K562 (cell line): Measurements from ENCODE around the gene ACTL7B. TPM values are rescaled to one million over a fixed set of nuclear protein-coding genes. Genes with fewer than 3 reads are reported as not detected.

ENCODE experiments used
- ATAC-seq: fragments of 200-7000 bp; cut with Tn5 transposase; 3 replicates; pipeline ENCODE4 v1.9.1; 2020; ENCODE audit warnings: moderate library complexity
- BruUV-seq: library from RNA; stranded (reverse); fragments of 400-500 nt; replicated peaks from 2 replicates; lab custom pipeline; 2021; lab: Mats Ljungman, UMichigan
- CTCF ChIA-PET: fragments of 300-600 bp; formaldehyde crosslinking; extraction: SDS; loops from one replicate; lab custom pipeline; 2021; ENCODE audit warnings: low intra/inter-chr PET ratio; lab: Yijun Ruan, JAX
- POLR2A ChIA-PET: fragments of 300-600, 350-650 bp; sonication (Branson Sonifier 250); formaldehyde crosslinking; extraction: SDS; loops from one replicate; lab custom pipeline; 2021; ENCODE audit warnings: antibody characterized with exemption, inconsistent platforms; lab: Yijun Ruan, JAX
- DNase-seq, 4 experiments: peaks; one replicate each; pipeline versions ENCODE4 v3.0.0 to v3.0.0-alpha.2; 2011 to 2018; ENCODE audit warnings: low spot score in 3 of 4, mixed read lengths in 3 of 4; ENCODE audit errors: extremely low read depth in 1 of 4
- FAIRE-seq: peaks from 2 replicates; lab custom pipeline; 2011; peaks lifted over from hg19 to GRCh38; lab: Jason Lieb, UNC
- H2AFZ ChIP-seq: 2 replicates; pipeline ENCODE4 v1.6.0; 2011; ENCODE audit warnings: low read depth, low read length, control low read depth, inconsistent platforms
- H3K27ac ChIP-seq: fragments of 200-600 bp; 3 replicates; pipeline ENCODE4 v1.8.0; 2011; ENCODE audit warnings: low read depth, mild to moderate bottlenecking, control low read depth, inconsistent platforms, low read length, moderate library complexity, mixed read lengths; ENCODE audit errors: extremely low read depth
- H3K27me3 ChIP-seq, 2 experiments: fragments of 300-600 bp in 1 of 2; 2 replicates in 1 of 2; 3 replicates in 1 of 2; pipeline versions ENCODE4 v1.6.0 to v1.8.0; 2011; ENCODE audit warnings: inconsistent platforms in 2 of 2, low read length in 2 of 2, mild to moderate bottlenecking in 1 of 2, mixed read lengths in 1 of 2, moderate library complexity in 1 of 2; ENCODE audit not compliant: control insufficient read depth in 2 of 2, insufficient read depth in 2 of 2
- H3K36me3 ChIP-seq: fragments of 300-600 bp; 3 replicates; pipeline ENCODE4 v1.8.0; 2011; ENCODE audit warnings: mild to moderate bottlenecking, low read length, inconsistent platforms; ENCODE audit not compliant: control insufficient read depth, insufficient read depth
- H3K4me1 ChIP-seq, 2 experiments: fragments of 200-600 bp in 1 of 2; replicated peaks in 1 of 2; 2 replicates in 1 of 2; 3 replicates in 1 of 2; pipeline versions ENCODE4 v1.5.1 to v1.8.0; 2011; ENCODE audit warnings: inconsistent platforms in 2 of 2, low read length in 2 of 2, mild to moderate bottlenecking in 1 of 2, mixed read lengths in 1 of 2, moderate library complexity in 1 of 2; ENCODE audit not compliant: control insufficient read depth in 2 of 2, insufficient read depth in 2 of 2
- H3K4me2 ChIP-seq: 2 replicates; pipeline ENCODE4 v1.6.1; 2011; ENCODE audit warnings: low read length, control low read depth, inconsistent platforms, mixed read lengths; ENCODE audit not compliant: insufficient read depth
- H3K4me3 ChIP-seq: fragments of 200-600 bp; sonication (generic), shearing (Covaris generic); 2 replicates; pipeline ENCODE4 v1.5.1; 2016; ENCODE audit warnings: control low read depth, inconsistent platforms
- H3K79me2 ChIP-seq: fragments of 200-600 bp; 3 replicates; pipeline ENCODE4 v1.8.0; 2011; ENCODE audit warnings: low read length, inconsistent platforms; ENCODE audit not compliant: control insufficient read depth, insufficient read depth
- H3K9ac ChIP-seq, 2 experiments: 2 replicates each; pipeline versions ENCODE4 v1.6.0 to v1.6.1; 2011; ENCODE audit warnings: low read depth in 2 of 2, low read length in 2 of 2, control low read depth in 1 of 2, inconsistent platforms in 1 of 2, mild to moderate bottlenecking in 1 of 2, mixed read lengths in 1 of 2; ENCODE audit not compliant: insufficient read depth in 1 of 2
- H3K9me1 ChIP-seq: one replicate; pipeline ENCODE4 v1.6.0; 2011; ENCODE audit warnings: inconsistent platforms, mild to moderate bottlenecking, low read length, moderate library complexity; ENCODE audit not compliant: control insufficient read depth, insufficient read depth
- H3K9me3 ChIP-seq: replicated peaks from 2 replicates; pipeline ENCODE4 v1.5.1; 2011; ENCODE audit warnings: low read depth, low read length, inconsistent platforms; ENCODE audit not compliant: control insufficient read depth, insufficient read depth
- H4K20me1 ChIP-seq: replicated peaks from 2 replicates; pipeline ENCODE4 v1.6.1; 2011; ENCODE audit warnings: low read length, inconsistent platforms, mixed read lengths; ENCODE audit not compliant: control insufficient read depth, insufficient read depth
- KLF1 ChIP-seq: fragments of 450-650 bp; IDR thresholded peaks from 2 replicates; pipeline ENCODE4 v1.6.1; 2016; ENCODE audit warnings: missing genetic modification characterization, missing compliant biosample characterization
- RB1 ChIP-seq: fragments of 450-650 bp; IDR thresholded peaks from 2 replicates; pipeline ENCODE4 v1.6.1; 2017; ENCODE audit warnings: low read depth, mild to moderate bottlenecking
- SAFB ChIP-seq: fragments of 200-400 bp; formaldehyde crosslinking; IDR thresholded peaks from 2 replicates; pipeline ENCODE4 v1.6.1; 2017; ENCODE audit warnings: low read depth, low read length, borderline replicate concordance
- ZFP30 ChIP-seq: fragments of 250-450 bp; sonication (Bioruptor Pico); IDR thresholded peaks from 2 replicates; pipeline ENCODE4 v1.8.0; 2022; ENCODE audit warnings: moderate library complexity, mild to moderate bottlenecking, inconsistent platforms, borderline replicate concordance
- ZNF316 ChIP-seq: fragments of 450-650 bp; IDR thresholded peaks from 2 replicates; pipeline ENCODE4 v1.6.1; 2016
- ZNF551 ChIP-seq: fragments of 250-450 bp; sonication (Bioruptor Pico); IDR thresholded peaks from 2 replicates; pipeline ENCODE4 v1.5.0; 2021; ENCODE audit warnings: mild to moderate bottlenecking, moderate library complexity
- ZNF644 ChIP-seq: fragments of 200-800 bp; sonication (Bioruptor generic); IDR thresholded peaks from 2 replicates; pipeline ENCODE4 v1.6.1; 2016; ENCODE audit warnings: low read depth, missing genetic modification characterization, missing compliant biosample characterization
- WGBS: fragments of 100-300 bp; shearing (Covaris generic); methylation state at CpG from one replicate; pipeline ENCODE4 v1.1.6; 2016; ENCODE audit warnings: low coverage, mixed read lengths; ENCODE audit not compliant: insufficient coverage; ENCODE audit errors: missing lambda C conversion rate; 5-methylcytosine and 5-hydroxymethylcytosine counted together
- in situ Hi-C: fragments of 300-500 bp; cut with MboI; formaldehyde crosslinking; loops from 4 replicates; pipeline ENCODE4 v1.15.0; 2018; ENCODE audit warnings: inconsistent platforms, mixed read lengths
- intact Hi-C: fragments of 100-400 bp; cut with micrococcal nuclease; formaldehyde crosslinking; loops from 2 replicates; pipeline ENCODE4 v1.14.2; 2022
- polyA plus RNA-seq, 8 experiments: library from polyadenylated mRNA; depleted of rRNA in 4 of 8; stranded (reverse) in 5 of 8; unstranded in 3 of 8; fragments of >200 nt; fragmentation: Nextera tagmentation in 2 of 8; fragmentation: Illumina TruSeq in 1 of 8; extraction: Ambion mirVana in 2 of 8; extraction: Trizol in 1 of 8; gene quantifications; 2 replicates each; pipeline versions ENCODE4 v1.2.1 to v1.2.3, GENCODE V29; 2011 to 2014; ENCODE audit warnings: inconsistent platforms in 1 of 8, missing spikeins in 1 of 8
- total RNA-seq, 7 experiments: library from RNA; depleted of rRNA in 6 of 7; stranded (reverse); fragments of >200 nt in 6 of 7; fragmentation: Illumina TruSeq in 2 of 7; extraction: Trizol in 2 of 7; gene quantifications; 2 replicates each; pipeline versions ENCODE4 v1.2.1 to v1.2.3, GENCODE V29; 2011 to 2021; ENCODE audit warnings: low replicate concordance in 1 of 7
- TF ChIP-seq, protein P1 (sequence below): fragments of 250-450 bp; sonication (Bioruptor Pico); IDR thresholded peaks from 2 replicates; pipeline ENCODE4 v1.5.0; 2021
- TF ChIP-seq, protein P2 (sequence below): fragments of 250-450 bp; sonication (Bioruptor Pico); IDR thresholded peaks from 2 replicates; pipeline ENCODE4 v1.4.0; 2020
- TF ChIP-seq, protein P3 (sequence below): sonication (generic); formaldehyde crosslinking; IDR thresholded peaks from 2 replicates; pipeline ENCODE4 v1.9.0; 2022; ENCODE audit warnings: mild to moderate bottlenecking, missing genetic modification reagents
- TF ChIP-seq, protein P4 (sequence below), 2 experiments: fragments of 450-650 bp; conservative IDR thresholded peaks; 2 replicates each; pipeline ENCODE4 v1.6.1; 2017; ENCODE audit warnings: mild to moderate bottlenecking in 2 of 2, moderate library complexity in 2 of 2

ACTL7B gene
- total and polyA plus RNA-seq, 9 of the 15 experiments (the other 6 are each of a cell fraction or from before 2014, with no cell fraction given): not detected

DNA sequence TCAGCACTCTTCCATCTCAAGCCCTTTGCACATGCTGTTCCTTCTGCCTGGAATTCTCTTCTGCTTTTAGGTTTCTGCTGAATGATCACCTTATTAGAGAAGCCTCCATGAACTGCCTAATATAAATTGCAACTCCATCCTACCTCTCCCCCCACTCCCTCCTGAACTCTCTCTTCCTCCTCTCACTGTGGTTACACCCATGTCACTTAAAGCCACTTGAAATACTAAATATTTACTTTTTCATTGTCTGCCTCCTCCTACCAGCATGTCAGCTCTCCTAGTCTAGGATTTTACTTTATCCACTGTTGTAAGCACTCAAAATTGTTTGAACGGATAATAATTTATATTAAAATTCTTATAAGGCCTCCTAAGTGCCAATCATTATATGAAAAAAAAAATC, 43.8 kb downstream of the ACTL7B start:
- in situ Hi-C loops: no loop called here
- no peak overlapping the region for H3K9ac ChIP-seq
- no peaks in the 10 kb centered on the region; a peak in 1 of 5 replicates for H3K4me1 ChIP-seq
- H4K20me1 ChIP-seq: no peaks in the 10 kb centered on the region
- no peaks in the 10 kb centered on the region for H3K36me3 ChIP-seq
- H3K9me1 ChIP-seq: no peaks in the 10 kb centered on the region
- BruUV-seq: no TSS peak
- TF ChIP-seq, protein P1, sequence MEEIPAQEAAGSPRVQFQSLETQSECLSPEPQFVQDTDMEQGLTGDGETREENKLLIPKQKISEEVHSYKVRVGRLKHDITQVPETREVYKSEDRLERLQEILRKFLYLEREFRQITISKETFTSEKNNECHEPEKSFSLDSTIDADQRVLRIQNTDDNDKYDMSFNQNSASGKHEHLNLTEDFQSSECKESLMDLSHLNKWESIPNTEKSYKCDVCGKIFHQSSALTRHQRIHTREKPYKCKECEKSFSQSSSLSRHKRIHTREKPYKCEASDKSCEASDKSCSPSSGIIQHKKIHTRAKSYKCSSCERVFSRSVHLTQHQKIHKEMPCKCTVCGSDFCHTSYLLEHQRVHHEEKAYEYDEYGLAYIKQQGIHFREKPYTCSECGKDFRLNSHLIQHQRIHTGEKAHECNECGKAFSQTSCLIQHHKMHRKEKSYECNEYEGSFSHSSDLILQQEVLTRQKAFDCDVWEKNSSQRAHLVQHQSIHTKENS: no peak
- TF ChIP-seq ZFP30 (CRISPR knock-in tag) (no peak), RB1 (no peak), ZNF551 (CRISPR knock-in tag) (no peak), KLF1 (no peak), ZNF316 (no peak), SAFB (no peak), ZNF644 (no peak)
- TF ChIP-seq, protein P2, sequence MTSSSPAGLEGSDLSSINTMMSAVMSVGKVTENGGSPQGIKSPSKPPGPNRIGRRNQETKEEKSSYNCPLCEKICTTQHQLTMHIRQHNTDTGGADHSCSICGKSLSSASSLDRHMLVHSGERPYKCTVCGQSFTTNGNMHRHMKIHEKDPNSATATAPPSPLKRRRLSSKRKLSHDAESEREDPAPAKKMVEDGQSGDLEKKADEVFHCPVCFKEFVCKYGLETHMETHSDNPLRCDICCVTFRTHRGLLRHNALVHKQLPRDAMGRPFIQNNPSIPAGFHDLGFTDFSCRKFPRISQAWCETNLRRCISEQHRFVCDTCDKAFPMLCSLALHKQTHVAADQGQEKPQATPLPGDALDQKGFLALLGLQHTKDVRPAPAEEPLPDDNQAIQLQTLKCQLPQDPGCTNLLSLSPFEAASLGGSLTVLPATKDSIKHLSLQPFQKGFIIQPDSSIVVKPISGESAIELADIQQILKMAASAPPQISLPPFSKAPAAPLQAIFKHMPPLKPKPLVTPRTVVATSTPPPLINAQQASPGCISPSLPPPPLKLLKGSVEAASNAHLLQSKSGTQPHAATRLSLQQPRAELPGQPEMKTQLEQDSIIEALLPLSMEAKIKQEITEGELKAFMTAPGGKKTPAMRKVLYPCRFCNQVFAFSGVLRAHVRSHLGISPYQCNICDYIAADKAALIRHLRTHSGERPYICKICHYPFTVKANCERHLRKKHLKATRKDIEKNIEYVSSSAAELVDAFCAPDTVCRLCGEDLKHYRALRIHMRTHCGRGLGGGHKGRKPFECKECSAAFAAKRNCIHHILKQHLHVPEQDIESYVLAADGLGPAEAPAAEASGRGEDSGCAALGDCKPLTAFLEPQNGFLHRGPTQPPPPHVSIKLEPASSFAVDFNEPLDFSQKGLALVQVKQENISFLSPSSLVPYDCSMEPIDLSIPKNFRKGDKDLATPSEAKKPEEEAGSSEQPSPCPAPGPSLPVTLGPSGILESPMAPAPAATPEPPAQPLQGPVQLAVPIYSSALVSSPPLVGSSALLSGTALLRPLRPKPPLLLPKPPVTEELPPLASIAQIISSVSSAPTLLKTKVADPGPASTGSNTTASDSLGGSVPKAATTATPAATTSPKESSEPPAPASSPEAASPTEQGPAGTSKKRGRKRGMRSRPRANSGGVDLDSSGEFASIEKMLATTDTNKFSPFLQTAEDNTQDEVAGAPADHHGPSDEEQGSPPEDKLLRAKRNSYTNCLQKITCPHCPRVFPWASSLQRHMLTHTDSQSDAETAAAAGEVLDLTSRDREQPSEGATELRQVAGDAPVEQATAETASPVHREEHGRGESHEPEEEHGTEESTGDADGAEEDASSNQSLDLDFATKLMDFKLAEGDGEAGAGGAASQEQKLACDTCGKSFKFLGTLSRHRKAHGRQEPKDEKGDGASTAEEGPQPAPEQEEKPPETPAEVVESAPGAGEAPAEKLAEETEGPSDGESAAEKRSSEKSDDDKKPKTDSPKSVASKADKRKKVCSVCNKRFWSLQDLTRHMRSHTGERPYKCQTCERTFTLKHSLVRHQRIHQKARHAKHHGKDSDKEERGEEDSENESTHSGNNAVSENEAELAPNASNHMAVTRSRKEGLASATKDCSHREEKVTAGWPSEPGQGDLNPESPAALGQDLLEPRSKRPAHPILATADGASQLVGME: no peak
- TF ChIP-seq, protein P3, sequence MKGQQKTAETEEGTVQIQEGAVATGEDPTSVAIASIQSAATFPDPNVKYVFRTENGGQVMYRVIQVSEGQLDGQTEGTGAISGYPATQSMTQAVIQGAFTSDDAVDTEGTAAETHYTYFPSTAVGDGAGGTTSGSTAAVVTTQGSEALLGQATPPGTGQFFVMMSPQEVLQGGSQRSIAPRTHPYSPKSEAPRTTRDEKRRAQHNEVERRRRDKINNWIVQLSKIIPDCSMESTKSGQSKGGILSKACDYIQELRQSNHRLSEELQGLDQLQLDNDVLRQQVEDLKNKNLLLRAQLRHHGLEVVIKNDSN (CRISPR knock-in tag): no peak
- TF ChIP-seq, protein P4, sequence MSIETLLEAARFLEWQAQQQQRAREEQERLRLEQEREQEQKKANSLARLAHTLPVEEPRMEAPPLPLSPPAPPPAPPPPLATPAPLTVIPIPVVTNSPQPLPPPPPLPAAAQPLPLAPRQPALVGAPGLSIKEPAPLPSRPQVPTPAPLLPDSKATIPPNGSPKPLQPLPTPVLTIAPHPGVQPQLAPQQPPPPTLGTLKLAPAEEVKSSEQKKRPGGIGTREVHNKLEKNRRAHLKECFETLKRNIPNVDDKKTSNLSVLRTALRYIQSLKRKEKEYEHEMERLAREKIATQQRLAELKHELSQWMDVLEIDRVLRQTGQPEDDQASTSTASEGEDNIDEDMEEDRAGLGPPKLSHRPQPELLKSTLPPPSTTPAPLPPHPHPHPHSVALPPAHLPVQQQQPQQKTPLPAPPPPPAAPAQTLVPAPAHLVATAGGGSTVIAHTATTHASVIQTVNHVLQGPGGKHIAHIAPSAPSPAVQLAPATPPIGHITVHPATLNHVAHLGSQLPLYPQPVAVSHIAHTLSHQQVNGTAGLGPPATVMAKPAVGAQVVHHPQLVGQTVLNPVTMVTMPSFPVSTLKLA (conservative IDR thresholded peaks at IDR 0.05): no peak
- no peak overlapping the region for H3K27ac ChIP-seq
- no peaks in the 10 kb centered on the region for H3K79me2 ChIP-seq
- intact Hi-C loops: no loop called here
- no peak for ATAC-seq
- no peaks in the 10 kb centered on the region for H3K9me3 ChIP-seq
- H3K27me3 ChIP-seq: peaks cover 10 to 18% of the 10 kb centered on the region in 2 experiments; a peak in 4 of 5 replicates
- H2AFZ ChIP-seq: no peak overlapping the region
- WGBS: 15% methylated on average over 1 of the region's 1 CpG
- no peak for DNase-seq
- no peak overlapping the region for H3K4me3 ChIP-seq
- CTCF ChIA-PET: no interaction called here
- POLR2A ChIA-PET: interaction anchor here (1.3 kb wide), 1 partner anchor 10 kb away, joined by 4 read pairs; no protein-coding TSS in a partner anchor
- no peak for FAIRE-seq
- H3K4me2 ChIP-seq: no peak overlapping the region
